Hypothalamus (tissue), 51 donors: ENCODE data around the gene COX11.
A peak's percentile ranks its signal among the peaks of the same experiment; 100 is the strongest.

Source experiments
- DNase-seq, 51 donors: peaks; one replicate each; lab custom pipeline; 2025; lab: John Stamatoyannopoulos, UW

COX11 gene, protein sequence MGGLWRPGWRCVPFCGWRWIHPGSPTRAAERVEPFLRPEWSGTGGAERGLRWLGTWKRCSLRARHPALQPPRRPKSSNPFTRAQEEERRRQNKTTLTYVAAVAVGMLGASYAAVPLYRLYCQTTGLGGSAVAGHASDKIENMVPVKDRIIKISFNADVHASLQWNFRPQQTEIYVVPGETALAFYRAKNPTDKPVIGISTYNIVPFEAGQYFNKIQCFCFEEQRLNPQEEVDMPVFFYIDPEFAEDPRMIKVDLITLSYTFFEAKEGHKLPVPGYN

DNA sequence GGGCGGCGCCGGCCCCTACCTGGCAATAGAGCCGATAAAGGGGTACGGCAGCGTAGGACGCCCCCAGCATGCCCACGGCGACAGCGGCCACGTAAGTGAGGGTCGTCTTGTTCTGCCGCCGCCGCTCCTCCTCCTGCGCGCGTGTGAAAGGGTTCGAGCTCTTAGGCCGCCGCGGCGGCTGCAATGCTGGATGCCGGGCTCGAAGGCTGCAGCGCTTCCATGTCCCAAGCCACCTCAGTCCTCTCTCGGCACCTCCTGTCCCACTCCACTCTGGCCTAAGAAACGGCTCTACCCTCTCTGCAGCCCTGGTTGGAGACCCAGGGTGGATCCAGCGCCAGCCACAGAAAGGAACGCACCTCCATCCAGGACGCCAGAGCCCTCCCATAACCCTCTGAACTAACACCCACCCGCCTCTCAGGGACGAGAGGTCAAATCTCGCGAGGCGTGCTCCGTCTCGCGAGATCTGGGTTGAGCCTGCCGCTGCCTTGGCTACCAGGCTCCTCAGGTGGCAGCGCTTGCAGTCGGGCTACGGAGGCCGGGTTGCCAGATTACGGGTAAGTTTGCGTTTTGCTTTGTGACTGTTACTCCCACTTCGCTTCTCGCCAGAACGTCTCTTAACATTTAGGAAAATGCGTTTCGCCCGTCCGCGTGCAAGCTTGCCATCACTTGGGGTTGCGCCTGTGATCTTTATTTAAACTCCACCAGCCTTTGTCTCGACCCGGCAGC, at the start of gene COX11, which contains the start of gene STXBP4:
TSS of gene COX11 (minus strand) at position 393 of the 726 bp plus-strand sequence. CDS start at position 385, 8 bp downstream.
TSS of gene STXBP4 (plus strand) at position 504 of the 726 bp plus-strand sequence. CDS start 17,455 bp downstream, outside the sequence.
- DNase-seq: peak; percentile 38 to 96 (median 89)

DNA sequence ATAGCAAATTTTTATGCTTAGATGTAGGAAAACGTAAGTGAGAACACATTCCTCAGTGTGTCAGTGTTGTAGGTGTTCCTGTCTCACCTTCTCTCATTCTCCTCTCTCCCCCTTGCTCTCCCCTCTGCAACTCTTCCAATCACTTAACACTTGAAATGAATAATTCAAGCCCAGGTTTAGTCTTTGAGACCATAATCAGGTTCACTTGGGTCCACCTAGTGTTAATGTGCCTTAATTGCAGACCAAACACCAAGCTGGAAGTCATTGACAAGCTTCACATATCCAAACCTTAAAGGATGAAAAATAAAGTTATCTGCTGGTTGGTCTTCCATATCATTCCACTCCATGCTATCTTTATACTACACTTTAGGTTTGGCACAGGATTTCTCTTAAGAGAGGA, 37.1 kb upstream of the COX11 start:
- no peak for DNase-seq

DNA sequence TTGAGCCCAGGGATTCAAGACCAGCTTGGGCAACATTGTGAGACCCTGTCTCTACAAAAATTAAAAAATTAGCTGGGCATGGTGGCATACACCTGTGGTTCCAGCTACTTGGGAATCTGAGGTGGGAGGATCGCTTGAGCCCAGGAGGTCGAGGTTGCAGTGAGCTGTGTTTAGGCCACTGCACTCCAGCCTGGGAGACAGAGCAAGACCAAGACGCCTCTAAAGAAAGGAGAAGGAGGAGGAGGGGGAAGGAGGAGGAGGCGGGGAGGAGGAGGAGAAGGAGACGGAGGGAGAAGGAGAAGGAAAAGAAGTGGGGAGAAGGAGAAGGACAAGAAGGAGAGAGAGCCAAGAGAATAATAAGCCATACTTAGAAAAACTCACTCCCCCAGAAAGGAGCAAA, 36.0 kb upstream of the COX11 start:
- no peak for DNase-seq

DNA sequence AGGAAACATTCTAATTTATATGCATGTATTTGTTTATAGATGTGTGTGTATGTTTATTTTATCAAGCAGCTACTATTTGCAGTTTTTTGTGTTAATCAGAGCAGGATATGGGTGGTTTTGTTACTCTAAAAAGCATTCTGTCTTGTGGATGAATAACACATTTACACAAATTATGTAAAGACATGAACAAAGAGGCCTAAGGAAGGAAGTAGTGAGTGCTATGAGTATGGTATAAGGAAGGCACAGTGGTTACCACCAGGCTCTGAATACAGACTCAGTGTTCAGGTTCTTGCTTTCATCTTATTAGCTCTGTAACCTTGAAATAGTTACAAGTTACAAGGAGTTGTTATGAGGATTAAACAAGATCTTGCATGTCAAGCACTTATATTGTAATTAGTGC, 34.0 kb upstream of the COX11 start:
- DNase-seq: no peak

DNA sequence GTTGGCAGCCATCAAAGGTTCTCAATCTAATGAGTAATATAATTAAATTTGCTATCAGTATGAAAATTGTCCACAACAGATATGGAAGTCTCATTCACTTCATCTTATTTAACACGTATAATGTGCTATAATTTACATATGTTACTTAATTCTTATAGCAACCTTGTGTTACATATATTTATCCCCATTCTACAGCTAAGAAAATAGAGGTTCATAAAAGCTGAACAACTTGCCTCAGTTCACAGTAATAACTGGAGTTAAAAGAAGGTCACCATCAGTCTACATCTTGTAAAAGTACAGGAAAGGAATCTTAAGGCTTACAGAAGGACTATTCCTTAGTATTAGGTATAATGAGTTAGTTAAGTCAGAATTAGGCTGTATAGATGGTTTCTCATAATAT, 28.0 kb upstream of the COX11 start:
- no peak for DNase-seq

DNA sequence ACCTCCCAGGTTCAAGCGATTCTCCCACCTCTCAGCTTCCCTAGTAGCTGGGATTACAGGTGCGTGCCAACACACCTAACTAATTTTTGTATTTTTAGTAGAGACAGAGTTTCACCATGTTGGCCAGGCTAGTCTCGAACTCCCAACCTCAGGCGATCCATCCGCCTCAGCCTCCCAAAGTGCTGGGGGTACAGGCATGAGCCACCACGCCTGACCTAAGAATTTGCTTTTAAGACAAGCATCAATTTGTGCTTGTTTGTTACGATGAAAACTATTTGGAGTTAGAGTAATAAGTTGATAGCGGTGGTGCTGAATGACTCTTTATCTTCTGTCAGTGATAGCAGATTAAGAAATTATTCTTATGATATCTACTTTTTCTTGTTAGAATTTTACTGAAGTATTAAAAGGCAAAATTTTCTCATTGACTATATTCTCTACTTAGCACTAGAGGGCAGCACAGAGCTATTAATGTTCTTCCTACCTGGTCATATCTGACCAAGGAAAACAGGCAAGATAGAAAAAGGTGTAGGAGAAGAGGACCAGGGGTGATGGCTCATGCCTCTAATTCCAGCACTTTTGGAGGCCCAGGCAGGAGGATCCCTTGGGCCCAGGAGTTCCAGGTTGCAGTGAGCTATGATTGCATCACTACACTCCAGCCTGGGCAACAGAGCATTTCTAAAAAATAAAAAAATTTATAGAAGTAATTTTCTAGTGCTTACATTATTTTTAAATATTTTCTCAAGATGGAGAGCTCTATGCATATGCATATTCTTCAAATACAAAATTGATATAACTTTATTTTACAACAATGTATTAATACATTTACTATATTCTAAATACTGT, 24.6 kb upstream of the COX11 start:
- peak in 2 of 51 donors; percentile 4 to 20 for DNase-seq

DNA sequence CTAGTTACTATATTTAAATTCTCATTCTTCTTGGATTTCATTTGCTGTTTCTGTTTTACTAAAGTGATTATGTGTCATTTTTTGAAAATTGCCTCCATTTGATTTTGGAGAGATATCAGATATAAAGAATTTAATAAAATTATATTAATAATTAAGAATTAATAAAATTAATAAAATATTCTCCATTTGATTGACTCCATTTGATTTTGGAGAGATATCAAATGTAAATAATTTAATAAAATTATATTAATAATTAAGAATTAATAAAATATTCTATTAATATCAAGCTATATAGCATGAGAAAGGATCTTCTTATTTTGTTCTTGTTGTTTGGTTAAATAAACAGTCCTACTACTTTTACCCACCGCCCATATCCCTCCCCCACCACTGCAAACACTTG, 23.1 kb upstream of the COX11 start:
- DNase-seq: no peak

DNA sequence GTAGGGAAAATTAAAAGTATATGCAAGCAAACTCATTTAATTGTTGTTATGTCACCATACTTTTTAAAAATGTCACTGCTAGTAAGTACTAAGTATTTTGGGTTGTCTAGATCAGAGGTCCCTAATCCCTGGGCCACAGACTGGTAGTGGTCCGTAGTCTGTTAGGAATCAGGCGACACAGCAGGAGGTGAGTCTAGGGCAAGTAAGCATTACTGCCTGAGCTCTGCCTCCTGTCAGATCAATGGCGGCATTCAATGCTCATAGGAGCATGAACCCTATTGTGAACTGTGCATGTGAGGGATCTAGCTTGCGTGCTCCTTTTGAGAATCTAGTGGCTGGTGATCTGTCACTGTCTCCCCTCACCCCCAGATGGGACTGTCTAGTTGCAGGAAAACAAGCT, 21.7 kb upstream of the COX11 start:
- no peak for DNase-seq

DNA sequence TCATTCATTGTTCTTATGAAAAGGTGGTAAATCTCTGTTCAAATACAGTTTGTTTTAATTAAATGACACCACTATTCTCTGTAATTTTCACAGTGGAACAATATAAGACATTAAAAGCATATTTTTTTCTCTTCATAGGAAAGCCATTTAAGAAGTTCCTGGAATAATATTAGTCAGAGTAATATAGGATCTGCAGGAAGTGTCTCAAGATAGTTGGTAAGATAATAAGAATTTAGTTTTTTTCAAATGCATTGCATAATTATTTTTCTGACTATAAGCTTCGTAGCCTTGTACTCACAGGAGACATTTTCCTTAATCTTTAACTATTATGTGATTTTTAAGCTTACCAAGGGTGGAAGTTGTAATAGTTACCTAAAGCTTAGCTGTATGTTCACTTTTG, 17.0 kb upstream of the COX11 start:
- DNase-seq: no peak

DNA sequence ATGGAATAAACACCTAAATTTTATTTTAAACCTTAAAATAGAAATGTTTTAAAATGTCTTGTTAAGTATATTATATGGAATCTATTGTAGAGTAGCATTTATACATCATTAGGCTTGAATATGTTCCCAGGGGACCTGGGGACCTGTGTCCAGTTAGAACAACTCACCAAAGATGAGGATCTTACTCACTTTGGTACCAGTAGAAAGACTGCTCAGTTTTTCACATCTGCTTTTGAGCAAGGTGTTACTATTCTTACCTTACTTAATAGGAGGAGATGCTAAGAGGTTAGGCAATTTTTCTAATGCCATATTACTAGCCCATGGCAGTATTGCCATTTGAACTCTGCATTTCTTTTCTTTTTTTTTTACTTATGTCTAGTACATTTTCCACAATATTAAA, 14.8 kb upstream of the COX11 start:
- DNase-seq: no peak

DNA sequence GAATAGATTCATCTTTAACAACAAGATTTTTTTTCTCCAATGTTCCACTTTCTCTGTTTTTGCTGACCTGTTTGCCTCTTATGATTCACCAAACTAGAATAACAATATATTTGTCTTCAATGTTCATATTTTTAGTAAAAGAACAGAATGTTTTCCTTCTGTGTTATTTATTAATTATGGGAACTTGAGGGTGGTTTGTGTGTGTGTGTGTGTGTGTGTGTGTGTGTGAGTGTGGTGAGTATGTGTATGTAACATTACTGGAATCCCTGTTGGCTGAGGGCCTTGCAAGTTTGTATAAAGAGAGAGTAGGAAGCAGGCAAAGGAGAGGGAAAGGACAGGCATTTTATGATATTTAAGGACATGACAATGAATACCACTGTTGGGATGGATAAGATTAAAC, 13.9 kb upstream of the COX11 start:
- no peak for DNase-seq

DNA sequence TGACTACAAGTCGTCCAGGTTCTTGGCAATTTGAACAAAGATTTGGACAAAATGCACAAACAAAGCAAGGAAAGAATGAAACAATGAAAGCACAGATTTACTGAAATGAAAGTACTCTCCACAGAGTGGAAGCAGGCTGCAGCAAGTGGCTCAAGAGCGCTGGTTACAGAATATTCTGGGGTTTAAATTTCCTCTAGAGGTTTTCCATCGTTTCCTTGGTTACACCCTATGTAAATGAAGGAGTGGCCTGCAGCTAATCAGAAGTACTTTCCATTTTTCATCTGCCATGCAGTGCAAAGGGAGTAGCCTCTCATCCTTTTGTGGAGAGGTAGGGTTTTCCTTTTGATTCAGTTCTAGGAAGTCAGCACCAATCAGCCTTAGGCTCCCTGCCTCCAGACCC, 11.9 kb upstream of the COX11 start:
- no peak for DNase-seq

DNA sequence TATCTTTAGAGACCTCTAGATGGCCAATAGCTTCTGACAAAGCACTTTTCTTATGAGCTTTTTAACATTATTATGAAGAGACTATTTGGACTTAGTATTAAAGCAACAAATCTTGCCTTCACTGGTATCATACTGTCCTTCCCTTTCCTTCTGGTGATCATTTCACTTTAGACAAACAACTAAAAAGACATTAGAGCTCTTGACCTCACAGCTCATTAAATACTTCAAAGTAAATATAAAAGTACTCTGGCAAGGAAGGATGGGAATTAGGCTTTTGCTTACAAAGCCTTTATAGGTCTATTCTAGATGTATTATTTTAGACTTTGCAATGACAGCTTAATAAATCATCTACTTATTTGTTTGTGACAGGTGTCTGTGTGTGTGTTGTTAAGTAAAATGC, 11.2 kb upstream of the COX11 start:
- no peak for DNase-seq

DNA sequence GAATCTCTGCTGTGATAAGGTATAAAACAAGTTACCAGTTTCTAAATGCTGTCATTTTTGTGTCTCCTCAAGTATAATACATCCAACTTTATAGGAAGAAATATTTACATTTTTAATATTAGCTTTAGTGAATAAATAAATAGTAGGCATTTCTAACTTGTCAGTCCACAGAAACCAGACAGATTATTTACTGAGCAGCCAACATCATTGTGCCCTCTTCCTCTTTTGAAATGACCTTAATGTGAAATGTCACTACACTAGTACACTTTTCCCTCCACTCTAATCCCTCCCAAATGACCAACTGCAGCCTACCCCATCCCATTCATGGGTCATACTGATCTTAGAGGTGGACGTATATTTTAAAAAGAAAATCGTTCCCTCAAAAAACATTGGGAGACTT, 9.3 kb upstream of the COX11 start:
- no peak for DNase-seq

DNA sequence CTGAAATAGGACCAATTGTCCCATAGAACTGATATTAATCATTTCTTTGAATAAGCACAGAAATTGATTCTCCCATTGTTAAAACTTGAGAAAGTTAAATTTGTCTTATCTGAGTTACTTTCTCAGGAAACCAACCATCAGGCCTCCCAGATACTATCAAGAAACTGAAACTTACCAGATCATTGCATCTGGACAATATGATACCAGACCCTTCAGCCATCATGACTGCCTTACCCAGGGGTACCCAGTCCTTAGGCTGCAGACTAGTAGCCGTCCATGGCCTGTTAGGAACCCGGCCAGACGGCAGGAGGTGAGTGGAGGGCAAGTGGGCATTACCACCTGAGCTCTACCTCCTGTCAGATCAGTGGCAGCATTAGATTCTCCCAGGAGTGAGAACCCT, 7.9 kb upstream of the COX11 start:
- no peak for DNase-seq

DNA sequence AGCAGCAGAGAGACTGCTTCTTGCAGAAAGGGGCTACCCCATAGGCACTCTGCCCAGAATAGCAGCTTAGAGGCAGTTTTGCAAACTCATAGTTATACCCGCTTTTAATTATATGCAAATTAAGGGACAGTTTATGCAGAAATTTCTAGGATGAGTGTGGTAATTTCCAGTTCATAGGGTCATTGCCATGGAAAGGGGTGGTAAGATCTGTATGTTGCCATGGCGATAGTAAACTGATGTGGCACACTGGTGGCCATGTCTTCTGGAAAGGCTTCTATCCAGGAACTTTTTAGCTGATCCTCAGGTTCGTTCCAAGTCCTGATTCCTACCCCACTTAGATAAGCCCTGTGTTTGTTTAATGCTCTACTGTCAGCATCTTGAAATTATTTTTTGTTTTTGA, 6.3 kb upstream of the COX11 start:
- DNase-seq: no peak

DNA sequence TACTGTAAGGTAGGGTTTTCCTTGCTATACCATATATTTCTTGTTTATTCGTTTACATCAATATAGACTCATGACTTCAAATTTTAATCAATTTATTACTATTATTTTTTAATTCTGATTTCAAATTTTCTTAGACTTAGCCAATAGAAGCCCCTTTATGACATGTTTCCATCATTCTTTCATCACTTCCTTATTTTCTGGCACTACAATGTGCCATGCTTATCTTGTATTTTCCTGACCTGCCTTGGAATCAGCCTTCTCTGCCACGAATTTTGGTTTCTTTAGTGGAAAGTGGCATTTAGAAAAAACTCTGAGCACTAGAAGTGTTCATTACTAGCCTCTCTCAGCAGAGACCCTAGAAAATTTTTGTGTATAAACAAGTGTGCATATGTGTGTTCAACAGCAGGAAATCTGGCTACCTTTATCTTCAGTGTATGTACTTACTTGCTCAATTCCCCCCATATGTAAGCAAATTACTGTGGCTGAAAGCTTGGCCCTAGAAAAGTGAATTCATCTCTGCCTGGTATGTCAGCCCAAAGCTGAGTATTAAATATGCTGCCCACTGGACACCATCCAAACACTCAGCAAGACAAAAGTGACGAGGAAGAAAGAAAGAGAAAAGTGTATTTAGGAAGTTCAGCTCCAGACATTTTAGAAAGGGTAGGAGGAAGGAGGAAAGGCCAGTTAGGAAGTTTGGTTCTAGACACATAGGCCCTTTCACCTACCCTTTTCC, 4.1 kb upstream of the COX11 start:
- no peak for DNase-seq

DNA sequence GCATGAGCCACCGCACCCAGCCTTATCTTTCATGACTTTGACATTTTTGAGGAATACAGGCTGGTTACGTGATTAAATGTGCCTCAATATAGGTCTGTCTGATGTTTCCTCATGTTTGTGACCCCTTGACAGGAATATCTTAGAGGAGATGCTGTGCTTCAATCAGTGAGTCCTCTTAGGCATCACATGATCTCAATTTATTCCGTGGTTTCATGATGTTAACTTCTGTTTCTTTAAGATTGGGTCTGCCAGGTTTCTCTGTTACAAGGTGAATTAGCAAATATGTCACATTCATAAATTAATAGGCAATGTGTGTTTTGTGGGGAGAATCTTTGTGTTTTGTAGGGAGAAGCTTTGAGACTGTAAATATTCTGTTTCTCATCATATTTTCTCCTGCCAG, 3.4 kb upstream of the COX11 start:
- no peak for DNase-seq

DNA sequence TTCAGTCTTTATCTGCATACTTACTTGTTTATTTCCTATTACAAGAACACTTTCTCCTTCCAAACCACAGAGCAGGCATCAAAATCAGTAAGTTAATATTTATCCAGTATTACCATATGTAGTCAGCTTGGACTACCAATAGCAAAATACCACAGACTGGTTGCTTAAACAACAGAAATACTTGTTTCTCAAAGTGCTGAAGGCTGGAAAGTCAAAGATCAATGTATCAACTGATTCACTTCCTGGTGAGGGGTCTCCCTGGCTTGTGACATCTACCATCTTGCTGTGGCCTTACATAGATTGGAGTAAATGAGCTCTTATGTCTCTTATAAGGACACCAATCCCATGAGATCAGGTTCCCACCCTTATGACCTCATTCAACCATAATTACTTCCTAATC, 2.7 kb upstream of the COX11 start:
- DNase-seq: no peak

DNA sequence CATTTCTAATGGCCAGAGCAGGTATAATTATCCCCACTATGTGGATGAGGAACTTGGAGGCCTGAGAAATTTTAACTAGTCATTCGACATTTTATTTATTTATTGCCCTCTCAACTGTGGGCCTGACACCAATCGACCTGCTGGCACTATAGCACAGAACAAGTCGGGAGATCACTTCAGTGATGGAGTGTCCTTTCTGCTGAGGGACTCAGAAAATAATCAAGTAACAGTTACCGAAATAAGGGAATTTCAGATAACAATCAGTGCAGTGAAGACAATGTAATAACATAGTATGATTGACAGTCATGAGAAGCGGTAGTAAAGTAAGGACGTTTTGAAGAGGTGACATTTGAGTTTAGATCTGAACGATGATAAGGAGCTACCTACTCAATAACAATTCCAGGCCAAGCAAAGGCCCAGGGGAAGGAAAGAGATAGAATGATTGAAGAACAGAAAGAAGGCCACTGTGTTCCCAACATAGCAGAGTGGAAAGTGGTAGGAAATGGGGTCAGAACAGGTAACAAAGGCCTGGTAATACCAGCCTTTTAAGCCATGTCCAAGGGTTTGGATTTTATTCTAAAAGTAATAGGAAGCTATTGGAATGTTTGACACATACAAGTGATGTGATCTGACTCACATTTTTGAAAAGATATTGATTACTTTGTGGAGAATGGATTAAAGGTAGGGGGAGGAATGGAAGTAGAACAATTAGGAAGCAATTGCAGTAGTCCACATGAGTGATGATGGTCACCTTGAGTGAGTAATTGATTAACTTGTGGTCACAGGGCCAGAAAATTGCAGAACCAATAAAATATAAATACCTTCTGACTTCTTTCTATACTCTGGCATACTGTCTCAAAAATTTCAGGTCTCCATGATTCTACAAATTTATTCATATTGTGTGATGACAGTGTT, 1.5 kb upstream of the COX11 start:
- DNase-seq: no peak
